Thoracic aorta (tissue), 2 donors: Measurements from ENCODE around the gene CACNA2D2. TPM values are rescaled to one million over a fixed set of nuclear protein-coding genes. Genes with fewer than 3 reads are reported as not detected.

Experiments
- ATAC-seq: fragments of 150-250 bp; one replicate; pipeline ENCODE4 v1.8.0; 2017; ENCODE audit warnings: low read depth; ENCODE audit not compliant: insufficient number of reproducible peaks, low FRiP score
- DNase-seq: peaks from one replicate; pipeline ENCODE4 v3.0.0-alpha.2; 2020; ENCODE audit warnings: low spot score
- H3K27ac ChIP-seq, 2 donors: fragments of 200-600 bp; sonication (generic); 1 replicate in 1 of 2; 2 replicates in 1 of 2; pipeline ENCODE4 v1.5.1; 2016; ENCODE audit warnings: mild to moderate bottlenecking in 2 of 2, moderate library complexity in 2 of 2
- H3K27me3 ChIP-seq: fragments of 200-600 bp; sonication (generic); replicated peaks from 2 replicates; pipeline ENCODE4 v1.6.0; 2016; ENCODE audit warnings: mild to moderate bottlenecking; ENCODE audit not compliant: insufficient read depth
- H3K36me3 ChIP-seq: fragments of 200-600 bp; sonication (generic); one replicate; pipeline ENCODE4 v1.5.1; 2016
- H3K4me1 ChIP-seq, 2 donors: fragments of 200-600 bp; sonication (generic); 1 replicate in 1 of 2; 2 replicates in 1 of 2; pipeline versions ENCODE4 v1.5.1 to v1.6.0; 2016; ENCODE audit warnings: low read depth in 2 of 2, mild to moderate bottlenecking in 1 of 2; ENCODE audit not compliant: control insufficient read depth in 1 of 2
- H3K4me3 ChIP-seq: fragments of 200-600 bp; sonication (generic); 2 replicates; pipeline ENCODE4 v1.5.1; 2016; ENCODE audit warnings: mild to moderate bottlenecking
- H3K9me3 ChIP-seq: fragments of 200-600 bp; sonication (generic); 2 replicates; pipeline ENCODE4 v1.5.1; 2016
- CTCF ChIP-seq: fragments of 200-600 bp; sonication (generic); IDR thresholded peaks from one replicate; pipeline ENCODE4 v1.5.1; 2019; ENCODE audit warnings: antibody characterized with exemption
- total RNA-seq, 2 donors: library from RNA; depleted of rRNA; stranded (reverse); fragments of >200 nt; gene quantifications; one replicate each; pipeline versions ENCODE4 v1.1.0 to v1.2.3, GENCODE V29; 2016

CACNA2D2 gene
- total RNA-seq, 2 donors from 2014 or later = 2.3 to 4.2 TPM

- no peaks in the 10 kb centered on the region for H3K4me1 ChIP-seq
- no peak overlapping the region for H3K27ac ChIP-seq
- H3K9me3 ChIP-seq = no peaks in the 10 kb centered on the region
- no peak for ATAC-seq
- H3K4me3 ChIP-seq = no peak overlapping the region
- TF ChIP-seq CTCF = no peak
- H3K27me3 ChIP-seq = no peaks in the 10 kb centered on the region
- no peak for DNase-seq
- no peaks in the 10 kb centered on the region for H3K36me3 ChIP-seq
Measured at GRCh38 chr3:50495609-50496423, 7.6 kb downstream of the CACNA2D2 start.

- Histone ChIP-seq H3K4me3 (no peak overlapping the region), H3K27me3 (no peaks in the 10 kb centered on the region), H3K36me3 (no peaks in the 10 kb centered on the region), H3K4me1 (no peaks in the 10 kb centered on the region), H3K27ac (no peak overlapping the region), H3K9me3 (no peaks in the 10 kb centered on the region)
- no peak for TF ChIP-seq CTCF
- DNase-seq = no peak
- no peak for ATAC-seq
Measured at GRCh38 chr3:50494126-50494525, 9.3 kb downstream of the CACNA2D2 start.

- H3K4me1 ChIP-seq = no peaks in the 10 kb centered on the region
- no peak for ATAC-seq
- H3K36me3 ChIP-seq = no peaks in the 10 kb centered on the region
- H3K9me3 ChIP-seq = no peaks in the 10 kb centered on the region
- H3K4me3 ChIP-seq = no peak overlapping the region
- H3K27me3 ChIP-seq = no peaks in the 10 kb centered on the region
- DNase-seq = no peak
- no peak overlapping the region for H3K27ac ChIP-seq
- no peak for TF ChIP-seq CTCF
Measured at GRCh38 chr3:50493623-50494022, 9.8 kb downstream of the CACNA2D2 start.

- H3K4me1 ChIP-seq = no peaks in the 10 kb centered on the region
- no peak overlapping the region for H3K4me3 ChIP-seq
- no peaks in the 10 kb centered on the region for H3K36me3 ChIP-seq
- TF ChIP-seq CTCF = no peak
- ATAC-seq = no peak
- H3K27me3 ChIP-seq = no peaks in the 10 kb centered on the region
- no peaks in the 10 kb centered on the region for H3K9me3 ChIP-seq
- DNase-seq = no peak
- no peak overlapping the region for H3K27ac ChIP-seq
Measured at GRCh38 chr3:50493086-50493485, 10.3 kb downstream of the CACNA2D2 start.

GRCh38 chr3:50491023-50491422 lies 12.4 kb downstream of the CACNA2D2 start:
- Histone ChIP-seq H3K9me3 (no peaks in the 10 kb centered on the region), H3K4me3 (no peak overlapping the region), H3K27me3 (no peaks in the 10 kb centered on the region), H3K27ac (no peak overlapping the region), H3K4me1 (no peaks in the 10 kb centered on the region), H3K36me3 (no peaks in the 10 kb centered on the region)
- ATAC-seq = no peak
- DNase-seq = no peak
- no peak for TF ChIP-seq CTCF
